Measurements from ENCODE around the gene ANKLE2. TPM values are rescaled to one million over a fixed set of nuclear protein-coding genes. Genes with fewer than 3 reads are reported as not detected.

ANKLE2 gene
- total and polyA plus RNA-seq, 2 of the 13 experiments (the other 11 are each of a cell fraction or from before 2014, with no cell fraction given), result 35.3 to 37.1 TPM

DNA sequence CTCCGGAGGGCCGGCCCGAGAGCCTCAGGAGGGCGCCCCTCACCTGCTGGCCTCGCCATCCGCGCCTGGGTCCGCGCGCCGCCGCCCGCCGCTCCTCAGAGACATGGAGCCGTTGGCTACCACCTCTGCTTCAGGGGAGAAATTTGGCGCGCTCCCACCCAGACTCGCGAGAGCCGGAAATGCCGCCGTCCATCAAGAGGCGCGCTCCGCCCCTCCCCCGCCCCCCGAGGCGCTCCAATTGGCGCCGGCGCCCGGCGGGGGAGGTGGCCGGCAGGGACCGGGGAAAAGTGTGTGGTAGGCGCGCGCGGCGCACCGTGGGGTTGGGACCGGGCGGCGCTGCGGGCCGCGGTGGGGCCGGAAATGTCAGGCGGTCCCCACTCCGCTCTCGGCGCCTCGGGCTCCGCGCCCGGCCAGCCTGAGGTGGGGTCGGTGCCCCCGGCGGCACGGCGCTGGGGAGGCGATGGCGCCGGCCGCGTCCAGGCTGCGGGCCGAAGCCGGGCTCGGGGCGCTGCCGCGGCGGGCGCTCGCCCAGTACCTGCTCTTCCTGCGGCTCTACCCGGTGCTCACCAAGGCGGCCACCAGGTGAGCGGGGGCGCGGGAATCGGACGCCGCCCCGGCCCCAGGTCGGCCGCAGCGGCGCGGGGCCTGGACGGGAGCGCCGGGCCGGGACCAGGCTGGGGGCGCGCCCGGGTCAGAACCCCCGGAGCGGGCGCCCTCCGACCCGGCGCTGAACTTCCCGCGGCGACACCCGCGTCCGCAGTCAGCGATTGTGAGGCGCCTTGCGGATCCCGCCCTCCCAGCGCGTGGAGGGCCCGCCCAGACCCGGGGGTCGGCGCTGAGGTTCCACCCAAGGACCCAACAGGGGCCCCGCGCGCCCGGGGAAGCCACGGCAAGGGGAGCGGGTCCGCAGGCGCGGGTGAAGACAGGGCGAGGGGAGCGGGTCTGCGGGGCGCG, 74.1 kb downstream of the ANKLE2 start, which contains the start of the genes POLE and PXMP2 (continued):
- TF ChIP-seq, protein P1, sequence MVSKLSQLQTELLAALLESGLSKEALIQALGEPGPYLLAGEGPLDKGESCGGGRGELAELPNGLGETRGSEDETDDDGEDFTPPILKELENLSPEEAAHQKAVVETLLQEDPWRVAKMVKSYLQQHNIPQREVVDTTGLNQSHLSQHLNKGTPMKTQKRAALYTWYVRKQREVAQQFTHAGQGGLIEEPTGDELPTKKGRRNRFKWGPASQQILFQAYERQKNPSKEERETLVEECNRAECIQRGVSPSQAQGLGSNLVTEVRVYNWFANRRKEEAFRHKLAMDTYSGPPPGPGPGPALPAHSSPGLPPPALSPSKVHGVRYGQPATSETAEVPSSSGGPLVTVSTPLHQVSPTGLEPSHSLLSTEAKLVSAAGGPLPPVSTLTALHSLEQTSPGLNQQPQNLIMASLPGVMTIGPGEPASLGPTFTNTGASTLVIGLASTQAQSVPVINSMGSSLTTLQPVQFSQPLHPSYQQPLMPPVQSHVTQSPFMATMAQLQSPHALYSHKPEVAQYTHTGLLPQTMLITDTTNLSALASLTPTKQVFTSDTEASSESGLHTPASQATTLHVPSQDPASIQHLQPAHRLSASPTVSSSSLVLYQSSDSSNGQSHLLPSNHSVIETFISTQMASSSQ (IDR thresholded peaks at IDR 0.05; ENCODE audit: low read depth), result no peak
- TF ChIP-seq, protein P1 (CRISPR knock-in tag; IDR thresholded peaks at IDR 0.05; ENCODE audit: borderline replicate concordance), result peak; percentile 36; the same call in 1 of the 2 replicates
- TF ChIP-seq SNAPC2 (CRISPR knock-in tag; IDR thresholded peaks at IDR 0.05), result peak; percentile 39; the same call in 1 of the 2 replicates
- no peak for TF ChIP-seq ZBTB38 (CRISPR knock-in tag; IDR thresholded peaks at IDR 0.05)
- peak; percentile 66 for TF ChIP-seq SRSF1 (optimal IDR thresholded peaks at IDR 0.05; ENCODE audit: low read depth, low read length)
- TF ChIP-seq ZNF772 (CRISPR knock-in tag; IDR thresholded peaks at IDR 0.05), result 0 out of 2 replicates have a peak, but pooled peaks have one; percentile 30
- TF ChIP-seq, protein P2, sequence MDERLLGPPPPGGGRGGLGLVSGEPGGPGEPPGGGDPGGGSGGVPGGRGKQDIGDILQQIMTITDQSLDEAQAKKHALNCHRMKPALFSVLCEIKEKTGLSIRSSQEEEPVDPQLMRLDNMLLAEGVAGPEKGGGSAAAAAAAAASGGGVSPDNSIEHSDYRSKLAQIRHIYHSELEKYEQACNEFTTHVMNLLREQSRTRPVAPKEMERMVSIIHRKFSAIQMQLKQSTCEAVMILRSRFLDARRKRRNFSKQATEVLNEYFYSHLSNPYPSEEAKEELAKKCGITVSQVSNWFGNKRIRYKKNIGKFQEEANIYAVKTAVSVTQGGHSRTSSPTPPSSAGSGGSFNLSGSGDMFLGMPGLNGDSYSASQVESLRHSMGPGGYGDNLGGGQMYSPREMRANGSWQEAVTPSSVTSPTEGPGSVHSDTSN (CRISPR knock-in tag; IDR thresholded peaks at IDR 0.05), result peak; percentile 80
- TF ChIP-seq MYNN (CRISPR knock-in tag; IDR thresholded peaks at IDR 0.05; ENCODE audit: low read depth), result no peak
- no peak; the same call in 1 of the 2 replicates for TF ChIP-seq AHR (CRISPR knock-in tag; IDR thresholded peaks at IDR 0.05)
- TF ChIP-seq, protein P3, sequence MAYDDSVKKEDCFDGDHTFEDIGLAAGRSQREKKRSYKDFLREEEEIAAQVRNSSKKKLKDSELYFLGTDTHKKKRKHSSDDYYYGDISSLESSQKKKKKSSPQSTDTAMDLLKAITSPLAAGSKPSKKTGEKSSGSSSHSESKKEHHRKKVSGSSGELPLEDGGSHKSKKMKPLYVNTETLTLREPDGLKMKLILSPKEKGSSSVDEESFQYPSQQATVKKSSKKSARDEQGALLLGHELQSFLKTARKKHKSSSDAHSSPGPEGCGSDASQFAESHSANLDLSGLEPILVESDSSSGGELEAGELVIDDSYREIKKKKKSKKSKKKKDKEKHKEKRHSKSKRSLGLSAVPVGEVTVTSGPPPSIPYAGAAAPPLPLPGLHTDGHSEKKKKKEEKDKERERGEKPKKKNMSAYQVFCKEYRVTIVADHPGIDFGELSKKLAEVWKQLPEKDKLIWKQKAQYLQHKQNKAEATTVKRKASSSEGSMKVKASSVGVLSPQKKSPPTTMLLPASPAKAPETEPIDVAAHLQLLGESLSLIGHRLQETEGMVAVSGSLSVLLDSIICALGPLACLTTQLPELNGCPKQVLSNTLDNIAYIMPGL (CRISPR knock-in tag; IDR thresholded peaks at IDR 0.05; ENCODE audit: borderline replicate concordance in 1 of 2, low read depth in 1 of 2), result peak; percentile 47 to 72; a peak in 3 of 4 replicates
- TF ChIP-seq MYC (CRISPR knock-in tag; IDR thresholded peaks at IDR 0.05; ENCODE audit: borderline replicate concordance), result peak; percentile 72; the same call in 1 of the 2 replicates
- 0 out of 2 replicates have a peak, but pooled peaks have one; percentile 34 for TF ChIP-seq ZC3H13 (CRISPR knock-in tag; IDR thresholded peaks at IDR 0.05)
- TF ChIP-seq, protein P4, sequence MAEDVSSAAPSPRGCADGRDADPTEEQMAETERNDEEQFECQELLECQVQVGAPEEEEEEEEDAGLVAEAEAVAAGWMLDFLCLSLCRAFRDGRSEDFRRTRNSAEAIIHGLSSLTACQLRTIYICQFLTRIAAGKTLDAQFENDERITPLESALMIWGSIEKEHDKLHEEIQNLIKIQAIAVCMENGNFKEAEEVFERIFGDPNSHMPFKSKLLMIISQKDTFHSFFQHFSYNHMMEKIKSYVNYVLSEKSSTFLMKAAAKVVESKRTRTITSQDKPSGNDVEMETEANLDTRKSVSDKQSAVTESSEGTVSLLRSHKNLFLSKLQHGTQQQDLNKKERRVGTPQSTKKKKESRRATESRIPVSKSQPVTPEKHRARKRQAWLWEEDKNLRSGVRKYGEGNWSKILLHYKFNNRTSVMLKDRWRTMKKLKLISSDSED (CRISPR knock-in tag; IDR thresholded peaks at IDR 0.05), result 0 out of 2 replicates have a peak, but pooled peaks have one; percentile 32
- TF ChIP-seq, protein P5, sequence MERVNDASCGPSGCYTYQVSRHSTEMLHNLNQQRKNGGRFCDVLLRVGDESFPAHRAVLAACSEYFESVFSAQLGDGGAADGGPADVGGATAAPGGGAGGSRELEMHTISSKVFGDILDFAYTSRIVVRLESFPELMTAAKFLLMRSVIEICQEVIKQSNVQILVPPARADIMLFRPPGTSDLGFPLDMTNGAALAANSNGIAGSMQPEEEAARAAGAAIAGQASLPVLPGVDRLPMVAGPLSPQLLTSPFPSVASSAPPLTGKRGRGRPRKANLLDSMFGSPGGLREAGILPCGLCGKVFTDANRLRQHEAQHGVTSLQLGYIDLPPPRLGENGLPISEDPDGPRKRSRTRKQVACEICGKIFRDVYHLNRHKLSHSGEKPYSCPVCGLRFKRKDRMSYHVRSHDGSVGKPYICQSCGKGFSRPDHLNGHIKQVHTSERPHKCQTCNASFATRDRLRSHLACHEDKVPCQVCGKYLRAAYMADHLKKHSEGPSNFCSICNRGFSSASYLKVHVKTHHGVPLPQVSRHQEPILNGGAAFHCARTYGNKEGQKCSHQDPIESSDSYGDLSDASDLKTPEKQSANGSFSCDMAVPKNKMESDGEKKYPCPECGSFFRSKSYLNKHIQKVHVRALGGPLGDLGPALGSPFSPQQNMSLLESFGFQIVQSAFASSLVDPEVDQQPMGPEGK (CRISPR knock-in tag; IDR thresholded peaks at IDR 0.05), result peak; percentile 33; the same call in 1 of the 2 replicates
- TF ChIP-seq BCL6 (CRISPR knock-in tag; IDR thresholded peaks at IDR 0.05), result 0 out of 2 replicates have a peak, but pooled peaks have one; percentile 22
- peak; percentile 31 for TF ChIP-seq ZNF883 (CRISPR knock-in tag; IDR thresholded peaks at IDR 0.05; ENCODE audit: not compliant biosample characterization)
- no peak for TF ChIP-seq ZNF768 (CRISPR knock-in tag; IDR thresholded peaks at IDR 0.05)
